Smooth muscle cell (in vitro differentiated cells): ENCODE measurements around the gene SSUH2. TPM values are rescaled to one million over a fixed set of nuclear protein-coding genes. Genes with fewer than 3 reads are reported as not detected.
"Not testable (repeated sequence)": the region's sequence is repeated elsewhere in the genome, so short reads cannot be mapped to it uniquely, and the experiment has no call there.

Experiments
- DNase-seq: peaks from one replicate; lab custom pipeline; 2025; ENCODE audit not compliant: unreplicated experiment; lab: John Stamatoyannopoulos, UW
- H2AFZ ChIP-seq: fragments of 200-600 bp; sonication (generic); 2 replicates; pipeline ENCODE4 v1.6.0; 2016; ENCODE audit warnings: antibody characterized with exemption, low read depth, mild to moderate bottlenecking
- H3F3A ChIP-seq: fragments of 200-600 bp; sonication (generic); 2 replicates; pipeline ENCODE4 v1.6.0; 2017; ENCODE audit warnings: antibody characterized with exemption, low read depth
- H3K27ac ChIP-seq: fragments of 200-600 bp; sonication (generic); 2 replicates; pipeline ENCODE4 v1.5.1; 2016; ENCODE audit warnings: low read depth, mild to moderate bottlenecking
- H3K27me3 ChIP-seq: fragments of 200-600 bp; sonication (generic); 2 replicates; pipeline ENCODE4 v1.6.1; 2016; ENCODE audit warnings: low read depth, mild to moderate bottlenecking
- H3K36me3 ChIP-seq: fragments of 200-600 bp; sonication (generic); 2 replicates; pipeline ENCODE4 v1.5.1; 2016; ENCODE audit warnings: low read depth
- H3K4me1 ChIP-seq: fragments of 200-600 bp; sonication (generic); 2 replicates; pipeline ENCODE4 v1.5.1; 2016; ENCODE audit warnings: low read depth
- H3K4me2 ChIP-seq: fragments of 200-600 bp; sonication (generic); 2 replicates; pipeline ENCODE4 v1.6.0; 2016; ENCODE audit warnings: mild to moderate bottlenecking
- H3K4me3 ChIP-seq: fragments of 200-600 bp; sonication (generic); 2 replicates; pipeline ENCODE4 v1.5.1; 2016; ENCODE audit warnings: mild to moderate bottlenecking
- H3K79me2 ChIP-seq: fragments of 200-600 bp; sonication (generic); 2 replicates; pipeline ENCODE4 v1.6.0; 2016; ENCODE audit warnings: low read depth, mild to moderate bottlenecking
- H3K9ac ChIP-seq: fragments of 200-600 bp; sonication (generic); 2 replicates; pipeline ENCODE4 v1.6.0; 2016; ENCODE audit warnings: low read depth
- H3K9me3 ChIP-seq: fragments of 200-600 bp; sonication (generic); replicated peaks from 2 replicates; pipeline ENCODE4 v1.5.1; 2016; ENCODE audit warnings: low read depth
- H4K20me1 ChIP-seq: fragments of 200-600 bp; sonication (generic); 2 replicates; pipeline ENCODE4 v1.6.0; 2016; ENCODE audit warnings: low read depth
- WGBS: methylation state at CpG from one replicate; pipeline ENCODE4 v1.1.7; 2016; ENCODE audit warnings: low lambda C conversion rate; 5-methylcytosine and 5-hydroxymethylcytosine counted together
- polyA plus RNA-seq: library from polyadenylated mRNA; unstranded; fragments of >200 nt; fragmentation: Nextera tagmentation; extraction: Ambion mirVana; gene quantifications from 2 replicates; pipeline ENCODE4 v1.2.1, GENCODE V29; 2016
- total RNA-seq: library from RNA; depleted of rRNA; stranded (reverse); fragments of >200 nt; gene quantifications from 2 replicates; pipeline ENCODE4 v1.2.3, GENCODE V29; 2014
- TF ChIP-seq, protein P1 (sequence below): fragments of 200-600 bp; sonication (generic); IDR thresholded peaks from 2 replicates; pipeline ENCODE4 v1.5.1; 2017; ENCODE audit warnings: borderline replicate concordance, mild to moderate bottlenecking, antibody characterized with exemption; ENCODE audit not compliant: insufficient read depth, poor library complexity, severe bottlenecking

The SSUH2 gene
- total and polyA plus RNA-seq, 2 experiments from 2014 or later = 0.09 TPM; not detected in 1

DNA sequence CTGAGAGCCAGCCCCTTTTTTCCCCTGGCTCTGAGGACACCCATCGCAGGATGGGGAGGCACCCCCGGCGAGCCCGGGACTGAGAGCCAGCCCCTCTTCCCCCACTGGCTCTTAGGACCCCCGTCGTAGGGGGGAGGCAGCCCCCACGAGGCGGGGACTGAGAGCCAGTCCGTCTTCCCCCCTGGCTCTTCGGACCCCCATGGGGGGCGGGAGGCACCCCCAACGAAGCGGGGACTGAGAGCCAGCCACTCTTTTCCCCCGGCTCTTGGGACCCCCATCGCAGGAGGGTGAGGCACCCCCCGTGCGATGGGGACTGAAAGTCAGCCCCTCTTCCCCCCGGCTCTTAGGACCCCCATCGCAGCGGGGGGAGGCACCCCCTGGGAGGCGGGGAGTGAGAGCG is 36.8 kb upstream of the SSUH2 start:
- no peak overlapping the region for H3K27ac ChIP-seq
- no peaks in the 10 kb centered on the region for H3K79me2 ChIP-seq
- H3K9me3 ChIP-seq = no peaks in the 10 kb centered on the region
- H4K20me1 ChIP-seq = no peaks in the 10 kb centered on the region
- 93% methylated on average over 15 of the region's 22 CpGs for WGBS
- TF ChIP-seq, protein P1, sequence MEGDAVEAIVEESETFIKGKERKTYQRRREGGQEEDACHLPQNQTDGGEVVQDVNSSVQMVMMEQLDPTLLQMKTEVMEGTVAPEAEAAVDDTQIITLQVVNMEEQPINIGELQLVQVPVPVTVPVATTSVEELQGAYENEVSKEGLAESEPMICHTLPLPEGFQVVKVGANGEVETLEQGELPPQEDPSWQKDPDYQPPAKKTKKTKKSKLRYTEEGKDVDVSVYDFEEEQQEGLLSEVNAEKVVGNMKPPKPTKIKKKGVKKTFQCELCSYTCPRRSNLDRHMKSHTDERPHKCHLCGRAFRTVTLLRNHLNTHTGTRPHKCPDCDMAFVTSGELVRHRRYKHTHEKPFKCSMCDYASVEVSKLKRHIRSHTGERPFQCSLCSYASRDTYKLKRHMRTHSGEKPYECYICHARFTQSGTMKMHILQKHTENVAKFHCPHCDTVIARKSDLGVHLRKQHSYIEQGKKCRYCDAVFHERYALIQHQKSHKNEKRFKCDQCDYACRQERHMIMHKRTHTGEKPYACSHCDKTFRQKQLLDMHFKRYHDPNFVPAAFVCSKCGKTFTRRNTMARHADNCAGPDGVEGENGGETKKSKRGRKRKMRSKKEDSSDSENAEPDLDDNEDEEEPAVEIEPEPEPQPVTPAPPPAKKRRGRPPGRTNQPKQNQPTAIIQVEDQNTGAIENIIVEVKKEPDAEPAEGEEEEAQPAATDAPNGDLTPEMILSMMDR = no peak
- H3K4me2 ChIP-seq = no peak overlapping the region
- no peak for DNase-seq
- no peak overlapping the region for H2AFZ ChIP-seq
- H3K36me3 ChIP-seq = no peaks in the 10 kb centered on the region
- no peak overlapping the region for H3K9ac ChIP-seq
- peaks cover 3% of the 10 kb centered on the region for H3K4me1 ChIP-seq
- H3F3A ChIP-seq = no peaks in the 10 kb centered on the region
- no peak overlapping the region for H3K4me3 ChIP-seq
- no peaks in the 10 kb centered on the region for H3K27me3 ChIP-seq

- H3K27me3 ChIP-seq, DNase-seq, H3K27ac ChIP-seq, H3K79me2 ChIP-seq, H4K20me1 ChIP-seq, H3K4me3 ChIP-seq, H3K4me1 ChIP-seq, H2AFZ ChIP-seq, H3F3A ChIP-seq, H3K4me2 ChIP-seq, H3K9me3 ChIP-seq, H3K36me3 ChIP-seq, H3K9ac ChIP-seq: not testable (repeated sequence)
- WGBS = 80% methylated on average over 13 of the region's 13 CpGs
Measured at GRCh38 chr3:8679817-8680553, 35.4 kb upstream of the SSUH2 start.

GRCh38 chr3:8678751-8679150 is 34.2 kb upstream of the SSUH2 start:
- Histone ChIP-seq H3F3A (no peaks in the 10 kb centered on the region), H3K4me1 (peaks cover 3% of the 10 kb centered on the region), H2AFZ (no peak overlapping the region), H3K27ac (no peak overlapping the region), H3K9ac (no peak overlapping the region), H4K20me1 (no peaks in the 10 kb centered on the region), H3K79me2 (no peaks in the 10 kb centered on the region), H3K4me3 (no peak overlapping the region), H3K9me3 (no peaks in the 10 kb centered on the region), H3K36me3 (no peaks in the 10 kb centered on the region), H3K4me2 (no peak overlapping the region), H3K27me3 (no peaks in the 10 kb centered on the region)
- no CpG with 5 or more reads among the region's 19 CpGs for WGBS
- DNase-seq = no peak
- TF ChIP-seq, protein P1 = no peak

DNA sequence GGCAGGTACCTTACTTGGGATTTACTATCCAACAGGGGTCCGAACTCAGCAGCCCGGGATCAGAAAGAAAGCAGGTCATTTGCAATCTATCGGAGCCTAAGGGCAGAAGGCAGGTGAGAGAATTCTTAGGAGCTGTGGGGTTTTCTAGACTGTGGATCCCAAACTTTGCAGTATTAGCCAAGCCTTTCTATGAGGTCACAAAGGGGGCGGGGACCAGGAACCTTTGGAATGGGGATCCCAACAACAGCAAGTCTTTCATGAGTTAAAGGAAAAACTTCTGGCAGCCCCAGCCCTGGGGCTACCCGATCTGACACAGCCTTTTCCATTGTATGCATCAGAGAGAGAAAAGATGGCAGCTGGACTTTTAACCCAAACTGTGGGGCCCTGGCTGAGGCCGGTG is 32.7 kb upstream of the SSUH2 start:
- not testable (repeated sequence) for H3K4me3 ChIP-seq, DNase-seq, H3K4me2 ChIP-seq, H3K36me3 ChIP-seq, H2AFZ ChIP-seq, H3F3A ChIP-seq, H3K27me3 ChIP-seq, H3K27ac ChIP-seq, H3K79me2 ChIP-seq, H3K9ac ChIP-seq, H3K4me1 ChIP-seq, H3K9me3 ChIP-seq, H4K20me1 ChIP-seq
- 85% methylated on average over 6 of the region's 6 CpGs for WGBS

DNA sequence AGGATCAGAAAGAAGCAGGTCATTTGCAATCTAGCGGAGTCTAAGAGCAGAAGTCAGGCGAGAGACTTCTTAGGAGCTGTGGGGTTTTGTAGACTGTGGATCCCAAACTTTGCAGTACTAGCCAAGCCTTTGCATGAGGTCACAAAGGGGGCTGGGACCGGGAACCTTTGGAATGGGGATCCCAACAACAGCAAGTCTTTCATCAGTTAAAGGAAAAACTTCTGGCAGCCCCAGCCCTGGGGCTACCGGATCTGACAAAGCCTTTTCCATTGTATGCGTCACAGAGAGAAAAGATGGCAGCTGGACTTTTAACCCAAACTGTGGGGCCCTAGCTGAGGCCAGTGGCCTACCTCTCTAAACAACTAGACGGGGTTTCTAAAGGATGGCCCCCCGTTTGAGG is 31.0 kb upstream of the SSUH2 start:
- H3K27me3 ChIP-seq, H3F3A ChIP-seq, H3K4me1 ChIP-seq, H3K4me2 ChIP-seq, DNase-seq, H2AFZ ChIP-seq, H4K20me1 ChIP-seq, H3K4me3 ChIP-seq, H3K9ac ChIP-seq, H3K79me2 ChIP-seq, H3K36me3 ChIP-seq, H3K27ac ChIP-seq, H3K9me3 ChIP-seq: not testable (repeated sequence)
- WGBS = 84% methylated on average over 7 of the region's 7 CpGs
